ENCODE measurements around the gene B4GALT1.

The B4GALT1 gene

DNA sequence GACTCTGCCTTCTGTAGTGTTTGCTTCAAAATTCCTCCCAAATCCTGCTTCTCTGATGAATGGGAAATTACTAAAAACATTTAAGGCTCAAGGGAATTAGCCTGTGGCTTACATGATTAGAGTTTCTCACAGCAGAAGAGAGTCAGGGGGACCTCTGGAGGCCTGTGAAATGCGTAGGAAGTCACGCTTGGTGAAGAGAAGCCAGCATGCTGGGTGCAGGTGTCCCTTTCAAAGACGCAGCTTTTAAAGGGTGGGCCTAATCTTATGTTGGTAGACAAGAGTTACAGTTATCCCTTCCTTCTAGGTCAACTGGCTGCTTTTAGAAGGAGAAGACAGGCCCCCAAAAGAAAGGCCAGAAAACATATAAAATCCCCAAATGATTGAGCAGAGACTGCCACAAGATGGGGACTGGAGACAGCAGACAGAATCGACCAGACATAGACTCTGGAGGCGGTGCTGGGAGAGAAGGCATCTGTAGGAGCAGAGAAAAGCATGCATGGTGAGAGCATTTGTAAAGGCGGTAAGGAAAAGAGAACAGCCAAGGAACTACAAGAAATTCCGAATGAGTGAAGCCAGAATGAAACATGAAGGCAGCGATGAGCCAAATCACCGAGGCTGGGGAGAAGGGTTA lies 42.3 kb downstream of the B4GALT1 start:
- no peak for DNase-seq (ENCODE audit: low read depth in 2 of 2)

GRCh38 chr9:33124046-33124445 lies 43.1 kb downstream of the B4GALT1 start:
- no peak for DNase-seq (ENCODE audit: low read depth in 2 of 2)

GRCh38 chr9:33123407-33124031 lies 43.6 kb downstream of the B4GALT1 start:
- DNase-seq (ENCODE audit: low read depth in 2 of 2), result no peak

DNA sequence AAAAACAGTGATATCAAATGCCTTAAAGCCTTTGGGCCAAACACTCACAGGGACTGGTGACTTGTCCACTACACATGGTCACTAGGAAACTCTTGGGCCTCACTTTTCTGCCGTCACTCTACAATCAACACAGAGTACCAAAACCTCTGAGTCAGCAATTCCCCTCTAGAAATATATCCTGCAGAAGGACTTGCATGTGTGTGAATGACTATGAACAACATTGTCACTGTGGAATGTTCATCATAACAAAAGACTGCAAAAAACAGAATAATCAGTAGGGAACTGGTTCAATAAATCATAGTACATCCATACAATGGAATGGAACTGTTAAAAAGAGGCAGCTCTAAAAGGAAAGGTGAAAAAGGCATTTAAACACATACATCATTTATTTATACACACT lies 46.5 kb downstream of the B4GALT1 start:
- no peak for DNase-seq (ENCODE audit: low read depth in 2 of 2)

DNA sequence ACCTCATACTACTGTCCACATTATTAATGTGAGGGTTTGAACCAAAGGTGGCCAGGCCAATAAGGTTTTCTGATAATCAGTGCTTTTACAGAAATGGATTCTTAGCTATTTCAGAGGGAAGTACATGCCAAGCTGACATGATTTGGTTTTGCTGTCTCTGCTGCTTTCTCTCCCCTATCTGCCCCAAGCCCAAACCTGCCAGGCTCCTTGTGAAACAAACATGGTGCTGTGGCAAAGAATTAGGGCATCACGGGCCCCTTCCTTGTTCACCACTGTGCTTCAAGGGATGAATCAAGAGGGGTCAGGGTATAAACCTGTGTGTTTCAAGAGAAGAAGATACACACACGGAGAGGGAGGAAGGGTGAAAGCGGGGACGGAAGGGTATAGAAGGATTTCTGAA lies 49.3 kb downstream of the B4GALT1 start:
- DNase-seq (ENCODE audit: low read depth in 2 of 2), result no peak

GRCh38 chr9:33117306-33117705 lies 49.8 kb downstream of the B4GALT1 start:
- DNase-seq (ENCODE audit: low read depth in 2 of 2), result no peak

GRCh38 chr9:33116860-33117259 lies 50.3 kb downstream of the B4GALT1 start:
- DNase-seq (ENCODE audit: low read depth in 2 of 2), result no peak

DNA sequence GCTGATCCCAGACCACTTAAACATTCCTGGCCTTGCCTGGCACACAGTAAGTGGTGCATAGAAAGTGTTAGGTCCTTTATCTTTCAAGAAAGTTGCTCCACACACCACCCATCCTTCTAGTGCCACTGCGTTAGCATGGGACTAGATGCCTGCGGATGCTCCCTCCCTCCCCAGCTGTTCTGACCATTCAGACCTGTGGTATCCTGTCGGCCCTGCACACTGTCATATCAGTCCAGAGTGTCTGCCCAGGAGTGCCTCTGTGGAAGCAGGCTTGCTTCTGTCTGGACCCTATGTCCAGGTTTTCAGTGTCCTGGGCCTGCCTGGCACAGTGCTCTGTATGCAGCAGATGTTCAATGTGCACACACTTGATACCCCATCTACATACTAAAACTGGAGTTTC lies 52.4 kb downstream of the B4GALT1 start:
- DNase-seq (ENCODE audit: low read depth in 2 of 2), result no peak

GRCh38 chr9:33113799-33114547 lies 53.2 kb downstream of the B4GALT1 start:
- no peak for DNase-seq (ENCODE audit: low read depth in 2 of 2)

DNA sequence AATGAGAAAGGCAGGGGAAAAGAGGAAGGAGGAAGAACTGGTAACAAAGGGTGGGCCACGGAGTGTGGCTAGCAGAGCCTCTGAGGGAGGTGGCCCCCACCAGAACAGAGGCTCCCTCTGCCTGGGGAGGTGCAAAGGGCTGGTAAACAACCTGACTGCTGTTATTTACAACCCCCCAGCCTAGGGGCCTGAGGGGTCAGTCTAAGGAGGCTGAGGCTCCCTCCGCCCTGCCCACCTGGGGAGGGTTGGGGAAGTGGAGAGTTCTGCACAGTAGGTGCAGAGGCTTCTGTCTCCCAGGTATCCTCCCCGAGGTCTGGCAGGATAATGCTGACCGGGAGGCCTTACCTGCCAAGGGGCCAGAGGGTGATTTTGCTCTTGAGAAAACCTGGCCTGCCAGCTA lies 55.0 kb downstream of the B4GALT1 start:
- DNase-seq (ENCODE audit: low read depth in 2 of 2), result no peak

- no peak for DNase-seq (ENCODE audit: low read depth in 2 of 2)
These were observed 55.5 kb downstream of the B4GALT1 start for GRCh38 chr9:33111631-33112030.

DNA sequence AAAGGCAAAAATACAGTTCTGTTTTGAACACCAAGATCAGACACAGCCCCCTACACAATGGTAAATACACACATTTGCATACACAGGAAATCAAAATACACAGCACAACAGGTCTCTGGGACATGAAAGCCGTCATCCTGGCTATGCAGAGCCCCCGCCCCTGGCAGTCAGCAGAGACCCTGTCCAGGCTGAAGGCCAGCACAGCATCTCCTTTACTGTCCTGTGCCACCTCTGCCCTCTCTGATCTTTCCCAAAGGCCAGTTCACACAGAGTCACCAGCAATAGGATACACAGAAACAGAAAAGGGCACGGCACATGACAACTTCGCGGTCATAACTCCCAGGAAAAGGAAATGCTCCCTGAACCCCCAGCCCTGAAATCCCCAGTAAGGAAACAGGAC lies 56.5 kb downstream of the B4GALT1 start:
- DNase-seq (ENCODE audit: low read depth in 2 of 2), result no peak

GRCh38 chr9:33109850-33110595 lies 57.1 kb downstream of the B4GALT1 start:
- DNase-seq (ENCODE audit: low read depth in 2 of 2), result no peak

DNA sequence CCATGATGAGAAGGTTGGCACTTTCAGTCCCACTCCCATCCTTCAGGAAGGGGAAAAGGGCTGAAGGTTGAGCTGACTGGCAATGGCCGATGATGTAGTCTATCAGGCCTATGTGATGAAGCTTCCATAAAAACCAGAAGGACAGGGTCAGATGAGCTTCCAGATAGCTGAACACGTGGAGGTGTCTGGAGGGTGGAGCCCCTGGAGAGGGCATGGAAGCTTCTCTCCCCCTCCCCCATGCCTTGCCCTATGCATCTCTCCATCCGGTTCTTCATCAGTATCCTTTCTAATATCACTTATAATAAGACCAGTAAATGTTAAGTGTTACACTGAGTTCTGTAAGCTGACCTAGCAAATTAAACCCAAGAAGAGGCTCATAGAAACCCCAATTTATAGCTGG lies 58.0 kb downstream of the B4GALT1 start:
- DNase-seq (ENCODE audit: low read depth in 2 of 2), result no peak

DNA sequence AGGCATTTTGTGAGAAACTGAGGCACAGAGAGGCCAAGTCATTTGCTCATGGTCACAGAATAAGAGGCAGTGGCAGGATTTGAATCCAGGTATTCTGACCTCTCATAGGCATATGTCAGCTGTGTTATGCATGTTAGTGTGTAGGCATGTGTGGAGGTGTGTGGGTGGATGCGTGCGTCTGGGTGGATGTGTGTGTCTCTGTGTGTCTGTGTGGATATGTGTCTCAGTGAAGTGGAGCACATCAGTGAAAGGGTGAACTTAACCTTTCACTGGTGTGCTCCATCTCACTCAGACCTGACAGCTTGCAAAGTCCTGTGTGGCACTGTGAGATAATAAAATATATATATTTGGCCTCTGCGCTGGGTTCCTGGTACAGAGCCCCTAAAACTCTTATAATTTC lies 58.7 kb downstream of the B4GALT1 start:
- DNase-seq (ENCODE audit: low read depth in 2 of 2), result no peak

DNA sequence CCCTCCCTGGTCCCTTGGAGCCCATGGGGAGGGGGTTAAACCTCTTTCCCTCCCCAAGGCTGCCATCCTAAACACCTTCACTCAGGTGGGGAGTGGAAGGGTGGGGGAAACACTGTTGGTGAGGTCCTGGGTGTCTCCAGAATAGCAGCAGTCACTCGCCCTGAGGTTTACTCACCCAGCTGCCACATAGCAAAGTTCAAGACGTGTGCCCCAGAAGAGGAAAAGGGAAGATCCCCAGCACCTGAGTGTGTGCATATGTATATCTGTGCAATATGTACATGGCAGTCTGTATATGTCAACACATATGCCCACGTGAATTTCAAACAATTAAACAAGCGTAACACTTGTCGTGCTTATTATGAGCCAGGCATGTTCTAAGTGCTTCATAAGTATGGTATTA lies 59.4 kb downstream of the B4GALT1 start:
- no peak for DNase-seq (ENCODE audit: low read depth in 2 of 2)

DNA sequence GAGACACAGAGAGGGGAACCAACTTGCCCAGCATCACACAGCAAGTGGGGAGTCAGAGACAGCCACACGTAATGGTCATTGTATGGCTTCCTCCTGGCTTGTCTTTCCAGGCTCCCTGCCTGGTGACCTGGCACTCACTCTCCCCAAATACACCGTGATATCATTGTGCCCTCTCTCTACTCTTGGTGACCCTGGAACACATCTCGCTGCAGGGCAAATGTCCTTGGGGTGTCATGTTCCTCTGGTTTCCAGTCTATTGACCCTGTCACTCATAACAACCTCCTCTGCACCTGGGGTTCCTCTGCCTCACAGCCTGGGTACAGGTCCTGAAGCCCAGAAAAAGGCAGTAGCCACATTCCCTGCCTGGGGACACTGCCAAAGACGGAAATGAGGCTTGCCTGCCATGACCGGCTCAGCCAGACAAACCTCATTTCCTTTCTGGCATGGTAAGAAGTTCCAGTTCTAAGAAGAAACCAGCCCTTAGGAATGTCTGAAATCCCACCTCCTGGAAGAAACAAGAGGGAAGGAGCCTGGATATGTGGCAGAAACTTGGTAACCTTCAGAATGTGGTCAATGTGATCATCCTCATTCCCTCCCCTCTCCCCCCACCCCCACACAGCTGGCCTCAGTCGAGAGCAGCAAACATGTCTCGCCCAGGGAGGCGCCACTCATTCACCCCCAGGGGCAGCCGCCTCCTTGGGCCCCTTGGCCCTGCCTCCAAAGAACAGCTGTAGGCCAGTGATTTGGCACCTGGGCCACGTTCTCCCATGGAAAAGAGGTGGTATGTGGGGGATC lies 60.1 kb downstream of the B4GALT1 start:
- DNase-seq (ENCODE audit: low read depth in 2 of 2), result no peak

GRCh38 chr9:33106372-33106771 lies 60.8 kb downstream of the B4GALT1 start:
- no peak for DNase-seq (ENCODE audit: low read depth in 2 of 2)

GRCh38 chr9:33105959-33106358 lies 61.2 kb downstream of the B4GALT1 start:
- no peak for DNase-seq (ENCODE audit: low read depth in 2 of 2)

GRCh38 chr9:33105504-33105903 lies 61.6 kb downstream of the B4GALT1 start:
- DNase-seq (ENCODE audit: low read depth in 2 of 2), result no peak

DNA sequence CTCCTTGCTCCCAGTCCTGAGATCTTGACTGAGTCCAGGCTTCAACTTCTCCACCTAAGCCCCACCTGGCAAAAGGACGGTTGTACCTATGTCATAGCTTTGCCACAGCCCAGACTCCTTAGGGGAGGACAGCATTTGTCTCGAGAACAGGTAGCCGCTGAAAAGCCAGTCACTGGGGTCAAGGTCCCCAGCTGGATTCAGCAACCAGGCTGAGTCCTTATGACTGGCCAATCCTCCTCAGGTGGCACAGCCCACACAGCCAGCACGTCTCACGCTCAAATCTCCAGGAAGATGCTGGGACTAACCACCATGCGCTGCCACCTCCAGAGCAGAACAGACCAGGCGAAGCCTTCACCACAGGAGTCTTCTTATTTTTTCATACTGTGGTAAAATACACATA lies 62.7 kb downstream of the B4GALT1 start:
- DNase-seq (ENCODE audit: low read depth in 2 of 2), result no peak

Data from activated CD4-positive, alpha-beta T cell treated with anti-CD3 and anti-CD28 coated beads for 24 hours (primary cell).